ENCODE data around the gene HECTD4. TPM values are rescaled to one million over a fixed set of nuclear protein-coding genes. Genes with fewer than 3 reads are reported as not detected.

The HECTD4 gene
- total RNA-seq, 1 donor from 2014 or later = 113 TPM

DNA sequence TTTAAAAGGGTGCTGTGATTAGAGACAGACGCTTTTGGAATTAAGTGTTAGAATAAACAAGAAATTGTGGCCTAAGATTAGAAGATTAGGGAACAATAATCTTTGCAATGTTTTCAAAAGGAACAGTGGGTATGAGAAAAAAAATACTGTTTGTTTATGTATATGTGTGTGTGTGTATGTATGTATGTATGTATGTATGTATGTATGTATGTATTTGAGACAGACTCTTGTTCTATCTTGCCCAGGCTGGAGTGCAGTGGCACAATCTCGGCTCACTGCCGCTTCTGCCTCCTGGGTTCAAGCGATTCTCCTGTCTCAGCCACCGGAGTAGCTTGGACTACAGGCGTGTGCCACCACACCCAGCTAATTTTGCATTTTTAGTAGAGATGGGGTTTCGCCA lies 175.3 kb downstream of the HECTD4 start:
- DNase-seq = no peak

DNA sequence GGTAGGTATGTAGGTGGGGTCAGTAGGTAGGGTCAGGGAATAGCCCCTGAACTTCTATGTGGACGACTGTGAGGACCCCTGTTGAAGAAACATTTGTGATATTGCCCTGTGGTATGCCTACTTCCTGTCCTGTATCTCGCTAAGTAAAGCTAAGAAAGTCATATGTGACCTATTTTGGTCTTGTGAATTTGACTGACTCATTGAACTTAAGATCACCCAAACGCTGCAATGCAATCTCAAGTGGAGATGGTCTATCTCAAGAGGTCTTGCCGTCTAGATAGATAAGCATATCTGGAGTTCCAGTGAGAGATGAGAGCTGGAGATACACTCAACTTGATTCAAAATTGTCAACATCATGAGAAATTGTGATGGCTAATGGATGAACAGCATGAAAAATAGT lies 183.1 kb downstream of the HECTD4 start:
- no peak for DNase-seq

DNA sequence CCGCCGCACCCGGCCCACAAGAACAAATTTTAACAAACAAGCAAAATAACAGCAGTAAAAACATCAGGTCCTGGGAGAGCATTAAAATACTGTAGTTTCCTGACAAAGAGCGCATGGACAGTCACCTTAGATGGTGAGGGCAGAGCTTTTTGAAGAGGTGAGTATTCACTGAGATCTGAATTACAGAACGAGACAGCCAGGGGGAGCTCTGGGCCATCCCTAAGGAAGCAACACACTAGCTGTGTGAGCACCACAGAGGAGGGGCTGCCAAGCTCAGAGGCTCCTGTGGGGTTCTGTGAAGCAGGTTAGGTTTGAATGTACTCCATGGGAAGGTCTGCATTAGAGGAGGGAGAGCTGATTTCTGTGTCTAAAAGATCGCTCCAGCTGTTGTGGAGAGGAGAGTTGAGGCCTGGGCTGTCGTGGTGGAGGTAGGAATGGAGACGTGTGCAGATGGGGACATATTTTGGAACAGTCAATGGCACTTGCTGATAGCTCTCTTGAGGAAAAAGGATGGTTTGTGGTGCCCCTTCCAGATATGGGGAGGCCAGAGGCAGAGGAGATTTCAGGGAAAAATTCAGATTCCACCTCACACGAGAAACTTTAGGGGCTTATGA lies 184.0 kb downstream of the HECTD4 start:
- peak; percentile 18 for DNase-seq

DNA sequence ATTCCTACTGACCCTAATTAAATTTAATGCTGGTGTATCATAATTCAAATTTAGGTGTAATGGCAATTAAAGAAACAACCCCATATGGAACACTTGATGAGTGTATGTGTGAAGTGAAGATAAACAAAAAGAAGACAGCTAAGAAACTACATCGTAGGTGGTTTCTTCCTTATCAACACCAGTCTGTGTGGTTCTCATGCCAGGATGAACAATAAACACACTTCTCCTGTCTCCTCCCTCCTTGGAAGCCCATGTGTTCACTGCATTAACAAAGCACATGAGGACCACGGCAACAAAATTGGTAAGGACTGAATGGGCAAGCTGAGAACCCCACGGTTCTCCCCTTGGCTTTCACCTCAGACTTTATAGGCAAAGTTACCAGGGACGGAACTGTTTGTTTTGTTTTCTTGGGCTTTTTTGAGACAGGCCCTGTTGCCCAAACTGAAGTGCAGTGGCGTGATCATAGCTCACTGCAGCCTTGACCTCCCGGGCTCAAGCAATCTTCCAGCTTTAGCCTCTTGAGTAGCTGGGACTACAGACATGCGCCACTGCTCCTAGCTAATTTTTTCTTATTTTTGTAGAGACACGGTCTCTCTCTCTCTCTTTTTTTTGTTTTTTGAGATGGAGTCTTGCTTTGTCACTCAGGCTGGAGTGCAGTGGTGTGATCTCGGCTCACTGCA lies 185.9 kb downstream of the HECTD4 start:
- DNase-seq = no peak

DNA sequence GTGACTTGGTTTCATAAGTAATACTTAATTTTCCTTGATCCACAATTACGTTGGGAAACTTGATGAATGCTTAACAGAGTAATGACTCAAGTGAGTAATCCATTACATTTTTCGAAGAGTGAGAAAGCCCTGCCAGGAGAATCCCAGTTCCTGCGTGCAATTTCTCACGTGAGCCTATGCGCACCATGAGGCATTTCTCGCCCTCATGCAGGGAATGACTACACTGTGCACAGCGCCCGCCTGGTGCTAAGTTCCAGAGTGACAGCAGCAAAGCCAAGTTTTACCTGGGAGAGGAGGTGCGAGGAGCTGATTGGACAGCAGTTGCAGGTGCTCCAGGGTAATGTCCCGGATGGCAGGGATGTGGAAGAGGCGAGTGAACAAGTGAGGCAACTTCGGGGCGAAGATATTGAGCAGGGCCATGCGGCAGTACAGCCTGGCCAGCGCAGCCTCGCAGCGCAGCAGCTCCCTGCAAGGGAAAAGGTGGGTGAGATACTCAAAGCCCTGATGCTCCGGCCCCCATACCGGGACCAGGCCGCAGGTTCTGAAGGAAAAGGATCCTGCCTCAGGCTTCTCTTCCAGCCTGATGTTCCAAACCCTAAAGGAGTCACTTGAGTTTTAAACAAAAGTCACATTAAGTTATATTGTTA lies 187.5 kb downstream of the HECTD4 start:
- DNase-seq = no peak

DNA sequence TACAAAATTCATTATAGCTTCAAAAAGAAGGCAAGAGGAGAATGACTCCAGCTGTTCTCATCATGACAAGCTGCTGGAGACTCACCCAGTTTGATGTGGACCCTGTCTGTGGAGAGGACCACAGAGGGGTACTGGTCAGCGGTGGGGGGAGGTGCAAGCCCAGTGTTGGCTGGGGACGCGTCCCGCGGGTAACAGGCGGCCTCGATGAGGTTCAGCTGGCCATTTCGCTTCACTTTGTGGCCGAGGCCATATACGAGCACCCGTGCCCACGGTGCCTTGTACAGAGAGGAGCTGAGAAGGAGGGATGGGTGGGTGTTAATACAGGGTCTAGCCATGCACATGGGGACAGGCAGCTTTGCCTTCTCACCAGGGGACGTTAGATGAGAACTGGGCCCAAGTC lies 189.8 kb downstream of the HECTD4 start:
- no peak for DNase-seq

DNA sequence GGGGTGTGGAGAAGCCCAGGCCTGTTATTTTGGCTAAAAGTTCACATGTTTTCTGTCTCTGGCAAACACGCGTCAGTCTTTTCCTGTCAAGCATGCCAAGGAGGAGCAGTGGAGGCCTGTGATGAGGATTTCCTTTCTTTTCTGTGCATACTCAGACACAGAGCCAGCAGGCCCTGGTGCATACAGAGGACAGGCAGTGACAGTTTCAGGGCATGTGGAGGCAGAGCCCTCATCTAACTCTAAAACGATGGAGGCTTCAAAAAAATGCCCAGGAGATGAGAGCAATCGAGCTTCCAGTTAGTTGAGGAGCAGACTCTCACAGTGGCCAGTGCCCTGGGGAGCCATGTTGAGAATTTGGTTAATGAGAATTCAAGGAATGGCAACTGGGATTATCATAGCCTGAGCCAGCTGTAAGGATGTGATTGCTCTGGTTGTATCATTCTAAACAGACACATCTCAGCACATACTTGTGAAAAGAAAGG lies 190.3 kb downstream of the HECTD4 start:
- no peak for DNase-seq

DNA sequence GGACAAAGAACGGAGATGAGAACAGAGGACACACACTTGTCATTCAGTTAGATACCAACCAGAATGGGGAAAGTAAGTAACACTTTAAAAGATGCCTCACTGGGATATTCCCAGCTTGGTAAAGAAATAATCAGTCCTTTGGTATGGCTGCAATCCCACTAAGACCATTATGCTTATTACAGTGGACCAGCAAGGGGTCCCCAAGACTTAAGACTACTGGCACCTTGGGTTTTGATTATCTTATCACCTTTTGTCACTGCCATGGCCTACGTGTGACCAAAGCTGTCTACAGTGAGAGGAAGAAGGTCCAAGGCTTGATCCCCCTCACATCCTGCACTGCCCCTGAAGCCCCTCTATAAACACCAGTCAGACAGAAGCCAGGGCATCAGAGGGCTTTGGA lies 191.0 kb downstream of the HECTD4 start:
- no peak for DNase-seq

DNA sequence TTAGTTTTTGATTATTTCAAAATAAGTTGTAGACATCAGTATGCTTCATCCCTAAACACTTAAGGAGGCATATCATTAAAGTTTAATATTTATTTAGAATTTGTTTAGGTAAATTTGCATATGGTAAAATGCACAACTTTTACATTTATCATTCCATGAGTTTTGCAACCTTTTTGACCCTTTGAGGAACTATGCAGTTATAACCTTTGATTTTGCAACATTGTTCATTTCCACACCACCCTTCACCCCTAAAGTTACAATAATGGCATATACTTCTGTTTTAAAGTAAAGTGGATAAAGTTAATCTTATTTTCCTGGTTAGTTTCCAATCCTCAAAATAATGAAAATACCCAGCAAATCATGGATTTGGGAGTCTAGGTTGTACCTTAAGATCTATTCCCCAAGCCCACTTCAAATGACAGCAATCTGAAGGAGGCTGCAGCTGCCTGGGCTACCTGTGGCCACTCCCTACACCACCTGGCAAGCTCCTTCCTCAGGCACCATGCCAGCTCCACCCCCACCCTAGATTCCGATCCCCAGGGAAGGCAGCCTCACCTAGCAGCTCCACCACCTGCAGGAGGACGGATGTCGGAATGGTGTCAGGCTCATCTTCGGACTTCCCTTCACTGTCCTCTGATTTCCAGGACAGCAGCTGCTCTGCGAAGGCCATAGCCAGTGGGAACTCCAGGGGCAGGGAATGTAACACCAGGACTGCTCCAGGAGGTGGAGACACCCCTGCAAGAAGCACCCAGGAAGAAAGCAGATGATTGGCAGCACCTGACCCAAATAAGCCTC lies 191.8 kb downstream of the HECTD4 start:
- no peak for DNase-seq

DNA sequence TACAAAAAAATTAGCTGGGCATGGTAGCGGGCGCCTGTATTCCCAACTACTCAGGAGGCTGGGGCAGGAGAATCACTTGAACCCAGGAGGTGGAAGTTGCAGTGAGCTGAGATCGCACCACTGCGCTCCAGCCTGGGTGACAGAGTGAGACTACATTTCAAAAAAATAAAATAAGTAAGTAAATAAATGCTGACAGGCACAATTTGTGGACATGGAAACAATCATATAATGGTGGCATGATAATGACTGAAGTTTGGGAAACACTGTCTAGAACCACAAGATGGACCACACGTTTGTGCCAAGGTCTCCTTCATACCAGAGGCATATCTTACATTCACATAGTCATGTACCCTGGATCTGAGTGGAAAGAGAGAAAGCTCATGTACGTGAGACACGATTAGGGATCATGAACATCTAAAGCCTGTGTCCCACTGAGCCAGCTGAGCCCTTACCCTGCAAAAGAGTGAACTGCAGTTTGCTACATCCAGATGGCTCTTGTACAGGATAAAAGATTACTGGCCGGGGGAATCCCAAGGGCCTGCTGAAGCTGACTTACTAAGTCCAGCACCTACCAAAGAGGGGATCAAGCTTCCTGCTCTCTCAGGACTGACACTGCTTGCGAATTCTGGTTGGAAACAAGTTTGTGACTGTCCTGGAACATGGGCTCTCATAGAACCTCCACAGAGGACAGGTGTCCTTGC lies 194.0 kb downstream of the HECTD4 start:
- no peak for DNase-seq

DNA sequence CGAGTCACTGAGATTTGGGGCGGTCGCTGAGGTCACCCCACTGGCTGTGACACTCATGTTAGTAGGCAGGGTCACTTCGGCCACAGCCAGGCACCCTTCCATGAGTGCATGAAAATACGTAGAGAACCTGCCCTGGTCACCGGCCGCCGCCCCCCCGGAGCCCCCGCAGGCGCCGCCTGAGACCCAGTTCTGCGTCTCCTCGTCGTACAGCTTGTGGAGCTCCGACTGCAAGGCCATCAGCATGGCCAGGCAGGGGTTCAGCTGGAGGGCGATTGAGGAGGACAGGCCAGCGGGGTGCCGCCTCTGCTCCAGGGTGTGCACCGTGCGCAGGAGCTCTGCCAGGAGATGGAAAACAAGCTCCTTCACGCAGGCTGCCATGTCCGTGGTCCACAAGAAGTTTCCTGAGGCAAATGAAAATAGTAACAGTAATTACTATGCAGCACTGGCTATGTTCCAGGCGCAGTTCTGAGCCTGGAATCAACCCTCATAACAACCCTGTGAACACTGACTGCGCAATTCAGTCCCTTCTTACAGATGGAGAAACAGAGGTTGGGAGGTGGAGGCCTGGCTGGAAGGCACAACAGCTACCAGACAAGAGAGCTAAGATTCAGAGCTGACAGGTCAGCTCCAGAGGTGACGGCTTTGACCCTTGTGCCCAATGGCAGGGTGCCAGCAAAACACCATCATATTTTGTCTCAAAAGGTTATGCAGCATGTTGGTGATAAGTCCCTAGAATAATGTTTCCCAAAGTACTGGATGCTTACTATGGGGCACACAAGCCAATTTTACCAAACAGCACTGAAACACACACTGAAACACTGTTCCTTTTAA lies 196.9 kb downstream of the HECTD4 start:
- DNase-seq = peak; percentile 23

DNA sequence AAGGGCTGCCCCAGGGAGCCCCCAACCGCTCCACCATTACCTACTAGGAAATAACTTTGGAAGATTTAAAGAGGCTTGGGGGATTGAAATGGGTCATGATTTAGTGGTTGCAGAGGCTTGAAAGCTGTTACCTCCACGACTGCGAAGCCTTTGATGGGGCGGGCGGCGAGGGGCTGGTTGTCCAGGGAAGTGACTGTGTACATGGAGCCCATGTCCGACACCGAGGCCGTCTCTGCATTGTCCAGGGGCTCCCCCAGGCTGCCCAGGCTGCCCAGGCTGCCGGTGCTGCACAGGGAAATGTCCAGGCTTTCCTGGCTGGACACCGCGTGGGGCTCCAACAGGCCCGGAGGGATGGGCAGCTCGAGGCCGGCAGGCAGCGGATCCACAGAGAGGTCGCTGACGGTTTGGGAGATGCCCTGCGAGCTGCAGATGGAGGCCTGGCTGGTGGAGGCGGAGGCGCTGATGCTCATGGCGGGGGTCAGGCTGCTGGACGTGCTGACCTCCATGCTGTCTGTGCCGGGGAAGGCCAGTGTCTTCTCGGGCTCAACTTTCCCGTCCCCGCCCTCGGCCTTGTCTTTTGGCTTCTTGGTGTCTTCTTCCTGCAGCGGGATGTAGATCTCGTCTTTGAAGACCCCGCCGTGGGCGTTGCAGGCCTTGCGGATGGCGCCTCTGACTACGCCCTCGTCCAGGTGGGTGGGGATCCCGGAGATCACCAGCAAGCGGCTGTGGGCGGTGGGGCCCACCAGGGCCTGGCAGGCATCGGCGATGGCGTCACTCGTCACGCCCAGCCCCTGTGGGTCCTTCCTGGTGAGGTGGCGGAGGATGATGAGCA lies 198.0 kb downstream of the HECTD4 start:
- DNase-seq = no peak

DNA sequence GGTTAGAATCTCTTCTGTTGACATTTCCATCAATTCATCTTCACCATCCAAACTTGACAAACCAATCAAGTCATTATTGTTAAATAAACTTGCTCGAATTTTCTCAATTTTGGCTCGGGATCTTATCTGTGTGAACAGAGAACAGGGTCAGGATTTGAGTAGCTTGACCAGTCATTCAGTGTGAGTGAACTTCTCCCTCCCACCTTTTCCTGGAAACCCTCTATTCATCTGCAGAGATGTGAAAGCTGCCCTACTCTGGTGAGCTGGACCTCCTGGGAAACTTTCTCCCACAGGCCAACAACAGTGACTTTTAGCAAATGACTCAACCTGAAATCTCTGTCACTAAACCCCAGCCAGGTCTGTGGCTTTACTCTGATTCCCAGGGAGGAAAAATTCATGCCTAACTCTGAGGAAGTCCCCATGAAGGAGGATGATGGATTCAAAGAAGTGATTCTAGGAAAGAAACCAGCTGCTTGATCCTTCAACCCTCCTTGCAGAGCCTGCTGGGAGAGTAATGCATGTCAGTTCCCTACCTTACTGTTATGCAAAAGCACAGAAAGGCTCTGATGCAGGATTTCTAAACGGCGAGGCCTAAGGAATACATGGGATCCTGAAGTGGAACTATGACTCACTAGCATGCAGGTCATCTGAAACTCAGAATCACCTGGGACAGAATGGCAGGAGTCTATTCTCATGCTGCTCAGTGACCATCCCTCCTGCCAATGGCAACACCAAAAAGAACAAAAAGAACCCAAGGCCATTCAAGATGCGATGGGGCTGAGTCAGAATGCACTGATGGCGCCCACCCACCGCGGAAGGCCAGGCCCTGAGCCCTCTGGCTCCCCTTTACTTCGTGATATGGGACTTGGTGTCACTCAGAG lies 198.8 kb downstream of the HECTD4 start:
- peak; percentile 52 for DNase-seq

DNA sequence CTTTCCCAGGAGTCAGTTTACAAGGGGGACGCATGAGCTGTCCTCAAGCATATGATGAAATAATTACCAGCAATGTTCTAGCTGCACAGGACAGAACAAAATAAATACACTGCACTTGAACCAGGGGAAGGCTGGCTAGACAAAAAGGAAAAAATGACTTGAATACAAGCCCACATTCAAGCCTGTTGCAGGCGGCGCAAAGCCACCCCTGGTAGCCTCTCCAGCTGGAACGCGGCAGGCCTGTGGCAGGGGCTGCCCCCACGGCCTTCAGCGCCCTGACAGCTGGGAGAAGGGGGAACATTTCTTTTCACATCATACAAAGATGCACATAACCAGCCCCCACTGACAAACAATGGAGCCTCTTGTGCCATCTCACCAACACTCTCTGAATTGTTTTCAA lies 199.7 kb downstream of the HECTD4 start:
- peak; percentile 85 for DNase-seq

DNA sequence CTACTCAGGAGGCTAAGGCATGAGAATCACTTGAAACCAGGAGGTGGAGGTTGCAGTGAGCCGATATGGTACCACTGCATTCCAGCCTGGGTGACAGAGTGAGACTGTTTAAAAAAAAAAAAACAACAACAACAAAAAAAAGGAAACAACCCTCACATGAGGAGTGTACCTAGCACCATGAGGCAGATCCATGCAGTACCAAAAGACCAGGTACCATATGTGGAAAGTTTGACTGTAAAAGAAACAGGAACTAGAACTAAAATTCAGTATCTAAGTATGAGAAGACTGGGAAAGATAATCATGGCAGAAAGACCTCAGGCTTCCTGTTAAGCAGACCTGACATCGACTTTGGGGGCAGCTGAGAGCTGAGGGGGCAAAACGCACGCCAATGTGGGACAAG lies 201.8 kb downstream of the HECTD4 start:
- DNase-seq = no peak

DNA sequence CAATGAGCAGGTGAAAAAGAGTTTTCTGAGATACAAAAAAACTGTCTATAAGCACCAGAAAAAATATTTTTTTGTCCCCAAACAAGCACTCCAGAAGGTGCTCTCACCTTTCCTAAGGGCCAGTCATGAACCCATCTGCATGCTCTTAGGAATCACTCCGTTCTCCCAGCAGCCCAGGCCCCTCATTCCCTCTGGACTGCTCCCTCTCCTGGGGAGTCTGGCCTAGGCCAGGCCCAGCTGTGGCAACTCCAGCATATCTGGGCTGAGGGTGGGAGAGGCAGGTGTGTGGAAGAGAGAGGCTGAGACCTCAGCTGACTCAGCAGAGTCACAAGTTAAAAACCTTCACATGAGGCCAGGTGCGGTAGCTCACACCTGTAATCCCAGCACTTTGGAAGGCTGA lies 202.3 kb downstream of the HECTD4 start:
- no peak for DNase-seq

DNA sequence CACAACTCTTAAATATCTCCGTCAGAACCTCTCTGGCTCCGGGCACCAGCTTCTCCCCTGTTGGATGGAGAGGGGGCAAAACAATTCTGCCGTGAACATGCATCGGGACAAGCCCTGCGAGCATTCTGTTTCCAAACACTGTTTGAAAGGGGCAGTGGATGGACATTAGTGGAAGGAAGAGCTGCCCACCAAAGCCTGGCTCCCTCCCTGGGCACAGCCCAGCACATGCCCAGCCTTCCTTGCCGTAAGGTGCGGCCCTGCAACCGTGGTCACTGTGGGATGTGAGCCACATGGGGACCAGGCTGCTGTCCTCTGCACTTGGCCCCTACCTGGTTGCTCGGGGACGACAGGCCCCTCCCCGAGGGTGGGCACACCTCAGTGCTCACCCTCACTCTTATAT lies 202.9 kb downstream of the HECTD4 start:
- no peak for DNase-seq

DNA sequence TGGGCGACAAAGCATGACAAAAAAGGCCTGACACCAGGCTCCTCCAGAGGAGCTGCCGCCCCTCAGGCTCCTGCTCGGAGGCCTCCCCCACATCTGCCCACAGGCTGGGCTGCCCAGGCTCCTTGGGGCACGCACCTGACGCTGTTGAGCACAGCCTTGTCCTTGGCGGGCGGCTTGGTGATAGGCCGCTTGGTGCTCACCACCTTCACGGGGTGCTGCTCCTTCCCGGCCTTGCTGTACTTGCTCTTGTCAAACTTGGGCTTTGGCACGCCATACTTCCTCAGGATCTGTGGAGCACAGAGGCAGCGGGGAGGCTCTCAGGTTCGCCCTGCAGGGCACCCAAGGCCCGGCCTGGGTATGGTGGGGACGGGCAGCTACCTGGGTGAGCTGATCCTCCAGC lies 203.4 kb downstream of the HECTD4 start:
- DNase-seq = no peak

DNA sequence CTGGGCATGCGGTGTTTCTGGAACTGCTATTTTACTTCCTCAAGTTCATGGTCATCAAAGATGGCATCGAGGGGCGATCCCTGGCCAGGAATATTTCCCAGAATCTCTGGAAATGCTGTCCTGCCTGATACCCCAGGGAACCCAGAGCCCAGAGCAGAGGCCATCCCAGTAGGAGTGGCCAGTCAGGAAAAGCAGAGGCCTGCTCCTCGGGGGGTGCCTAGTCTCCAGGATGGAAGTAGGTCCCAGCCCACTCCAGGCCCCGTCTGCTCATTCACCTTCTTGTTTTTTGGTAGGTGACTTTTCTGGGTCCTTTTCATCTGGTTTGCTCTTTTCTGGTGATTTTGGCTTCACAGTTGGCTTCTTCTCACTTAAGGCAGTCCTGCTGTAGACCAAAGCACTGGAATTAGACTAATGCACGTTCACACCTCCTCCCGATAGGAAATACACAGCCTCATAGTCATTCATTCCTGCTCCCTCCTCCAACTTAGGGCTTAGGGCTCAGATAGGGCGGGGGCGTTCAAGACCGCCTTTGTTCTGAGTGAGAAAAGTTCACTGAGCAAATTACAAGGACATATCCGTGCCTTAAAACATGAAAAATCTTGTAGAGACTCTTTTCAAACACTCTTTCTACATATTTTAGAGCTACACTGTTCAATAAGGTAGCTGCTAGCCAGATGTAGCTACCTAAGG lies 205.8 kb downstream of the HECTD4 start:
- no peak for DNase-seq
